HepG2 (cell line): Measurements from ENCODE around the gene BAHCC1. TPM values are rescaled to one million over a fixed set of nuclear protein-coding genes. Genes with fewer than 3 reads are reported as not detected.
A peak's percentile ranks its signal among the peaks of the same experiment; 100 is the strongest.

ENCODE experiments used
- GMEB2 ChIP-seq: IDR thresholded peaks from 2 replicates; pipeline ENCODE4 v1.6.1; 2016; ENCODE audit warnings: missing biosample characterization, missing genetic modification reagents, low read depth
- HNRNPL ChIP-seq: fragments of 200-400 bp; formaldehyde crosslinking; IDR thresholded peaks from 2 replicates; pipeline ENCODE4 v1.6.1; 2017; ENCODE audit warnings: mild to moderate bottlenecking, low read depth, low read length
- KDM3A ChIP-seq: IDR thresholded peaks from 2 replicates; pipeline ENCODE4 v1.6.1; 2018; ENCODE audit warnings: low read depth, missing compliant biosample characterization
- RORA ChIP-seq: sonication (generic); formaldehyde crosslinking; IDR thresholded peaks from 2 replicates; pipeline ENCODE4 v1.5.0; 2020; ENCODE audit warnings: mild to moderate bottlenecking, missing genetic modification reagents, moderate library complexity
- RXRA ChIP-seq: sonication (generic); formaldehyde crosslinking; IDR thresholded peaks from 2 replicates; pipeline ENCODE4 v1.5.1; 2020; ENCODE audit warnings: missing genetic modification reagents
- ZC3H4 ChIP-seq: sonication (generic); formaldehyde crosslinking; IDR thresholded peaks from 2 replicates; pipeline ENCODE4 v1.4.0; 2020; ENCODE audit warnings: missing genetic modification reagents, borderline replicate concordance
- ZNF451 ChIP-seq: sonication (generic); formaldehyde crosslinking; IDR thresholded peaks from 2 replicates; pipeline ENCODE4 v1.5.0; 2020; ENCODE audit warnings: mild to moderate bottlenecking, missing genetic modification reagents
- ZNF710 ChIP-seq: sonication (generic); formaldehyde crosslinking; IDR thresholded peaks from 2 replicates; pipeline ENCODE4 v1.5.0; 2020; ENCODE audit warnings: mild to moderate bottlenecking, missing genetic modification reagents, borderline replicate concordance
- polyA plus RNA-seq, 8 experiments: library from polyadenylated mRNA; depleted of rRNA in 3 of 8; stranded (reverse) in 7 of 8; unstranded in 1 of 8; fragments of >200 nt; fragmentation: Illumina TruSeq in 4 of 8; extraction: Trizol in 4 of 8; gene quantifications; 2 replicates each; pipeline versions ENCODE4 v1.2.1 to v1.2.3, GENCODE V29; 2011 to 2016; ENCODE audit warnings: low read depth in 4 of 8, missing spikeins in 1 of 8, mixed read lengths in 1 of 8; ENCODE audit not compliant: insufficient read depth in 1 of 8
- total RNA-seq, 5 experiments: library from RNA; depleted of rRNA; stranded (reverse); fragments of >200 nt; fragmentation: Illumina TruSeq; extraction: Trizol; gene quantifications; 2 replicates each; pipeline ENCODE4 v1.2.3, GENCODE V29; 2016; ENCODE audit warnings: low read depth in 1 of 5
- TF ChIP-seq, protein P1 (sequence below): sonication (generic); formaldehyde crosslinking; IDR thresholded peaks from 2 replicates; pipeline ENCODE4 v1.8.0; 2022; ENCODE audit warnings: missing genetic modification reagents, low read depth, mild to moderate bottlenecking, borderline replicate concordance

The BAHCC1 gene
- total and polyA plus RNA-seq, 2 of the 13 experiments (the other 11 are each of a cell fraction or from before 2014, with no cell fraction given) = 1.4 to 1.7 TPM

- TF ChIP-seq HNRNPL = peak; percentile 81
- TF ChIP-seq RORA (CRISPR knock-in tag) = no peak
- 0 out of 2 replicates have a peak, but pooled peaks have one; percentile 16 for TF ChIP-seq ZNF451 (CRISPR knock-in tag)
- 0 out of 2 replicates have a peak, but pooled peaks have one; percentile 45 for TF ChIP-seq KDM3A (CRISPR knock-in tag)
- TF ChIP-seq RXRA (CRISPR knock-in tag) = peak; percentile 23; the same call in 1 of the 2 replicates
- TF ChIP-seq GMEB2 (CRISPR knock-in tag) = no peak
- 0 out of 2 replicates have a peak, but pooled peaks have one; percentile 31 for TF ChIP-seq ZC3H4 (CRISPR knock-in tag)
- TF ChIP-seq, protein P1, sequence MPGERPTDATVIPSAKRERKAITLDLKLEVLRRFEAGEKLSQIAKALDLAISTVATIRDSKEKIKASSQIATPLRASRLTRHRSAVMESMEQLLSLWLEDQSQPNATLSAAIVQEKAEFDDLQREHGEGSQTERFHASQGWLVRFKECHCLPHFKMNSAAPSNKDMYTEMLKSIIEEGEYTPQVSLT (CRISPR knock-in tag) = no peak
- TF ChIP-seq ZNF710 (CRISPR knock-in tag) = no peak
- TF ChIP-seq, all 625 proteins: peak for 21
Measured at GRCh38 chr17:81386141-81386645, 9.1 kb upstream of the BAHCC1 start (continued).
